GM23338 (cell line): ENCODE measurements around the gene RPIA.
A peak's percentile ranks its signal among the peaks of the same experiment; 100 is the strongest.

ENCODE experiments used
- CREB1 ChIP-seq: fragments of 250-450 bp; sonication (Bioruptor Pico); IDR thresholded peaks from 2 replicates; pipeline ENCODE4 v1.5.0; 2020; ENCODE audit warnings: low read depth, mild to moderate bottlenecking, moderate library complexity
- EZH2 ChIP-seq: fragments of 200-600 bp; sonication (generic); IDR thresholded peaks from one replicate; pipeline ENCODE4 v1.8.0; 2017; ENCODE audit warnings: antibody characterized with exemption, mild to moderate bottlenecking, low read depth; ENCODE audit not compliant: unreplicated experiment
- NANOG ChIP-seq: IDR thresholded peaks from 2 replicates; pipeline ENCODE4 v1.6.1; 2016; ENCODE audit warnings: antibody characterized with exemption, borderline replicate concordance
- POLR2AphosphoS5 ChIP-seq: IDR thresholded peaks from 2 replicates; pipeline ENCODE4 v1.6.1; 2016; ENCODE audit warnings: antibody characterized with exemption, low read depth
- TF ChIP-seq, protein P1 (sequence below), 2 experiments: fragments of 200-600 bp in 1 of 2; sonication (generic) in 1 of 2; conservative IDR thresholded peaks; 2 replicates each; pipeline versions ENCODE4 v1.5.1 to v1.6.1; 2016 to 2017; ENCODE audit warnings: antibody characterized with exemption in 2 of 2, low read depth in 2 of 2, mild to moderate bottlenecking in 2 of 2, moderate library complexity in 1 of 2

DNA sequence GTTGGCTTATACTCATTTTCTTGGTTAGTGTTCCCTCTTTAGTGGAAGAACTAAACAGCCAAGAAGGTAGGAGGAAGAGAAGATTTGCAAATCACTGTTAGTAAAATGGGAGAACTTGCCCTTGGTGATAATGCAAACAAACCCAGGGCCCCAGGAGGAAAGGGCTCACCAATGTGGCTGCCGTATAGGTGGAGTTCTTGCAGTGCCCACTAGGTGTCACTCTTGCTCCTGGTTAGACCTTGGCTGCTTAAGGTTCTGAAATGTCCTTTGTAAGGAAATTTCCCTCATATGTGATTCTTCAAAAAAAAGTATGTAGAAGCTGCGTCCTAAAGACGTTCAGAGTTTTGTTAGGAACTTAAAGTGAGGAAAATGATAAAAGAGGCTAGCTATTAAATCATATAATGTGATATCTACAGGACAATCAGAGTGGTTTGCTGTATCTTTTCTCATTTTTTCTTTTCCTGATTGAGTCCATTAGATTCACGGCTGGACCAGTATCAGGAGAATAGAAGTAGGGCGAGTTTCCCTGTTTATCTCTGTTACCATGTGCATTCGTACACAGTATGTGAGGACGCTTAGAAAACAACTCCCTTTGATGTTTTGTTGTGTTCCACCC is 48.6 kb downstream of the RPIA start:
- TF ChIP-seq EZH2 (no peak), POLR2AphosphoS5 (no peak), CREB1 (CRISPR knock-in tag) (no peak), NANOG (no peak)
- TF ChIP-seq, protein P1, sequence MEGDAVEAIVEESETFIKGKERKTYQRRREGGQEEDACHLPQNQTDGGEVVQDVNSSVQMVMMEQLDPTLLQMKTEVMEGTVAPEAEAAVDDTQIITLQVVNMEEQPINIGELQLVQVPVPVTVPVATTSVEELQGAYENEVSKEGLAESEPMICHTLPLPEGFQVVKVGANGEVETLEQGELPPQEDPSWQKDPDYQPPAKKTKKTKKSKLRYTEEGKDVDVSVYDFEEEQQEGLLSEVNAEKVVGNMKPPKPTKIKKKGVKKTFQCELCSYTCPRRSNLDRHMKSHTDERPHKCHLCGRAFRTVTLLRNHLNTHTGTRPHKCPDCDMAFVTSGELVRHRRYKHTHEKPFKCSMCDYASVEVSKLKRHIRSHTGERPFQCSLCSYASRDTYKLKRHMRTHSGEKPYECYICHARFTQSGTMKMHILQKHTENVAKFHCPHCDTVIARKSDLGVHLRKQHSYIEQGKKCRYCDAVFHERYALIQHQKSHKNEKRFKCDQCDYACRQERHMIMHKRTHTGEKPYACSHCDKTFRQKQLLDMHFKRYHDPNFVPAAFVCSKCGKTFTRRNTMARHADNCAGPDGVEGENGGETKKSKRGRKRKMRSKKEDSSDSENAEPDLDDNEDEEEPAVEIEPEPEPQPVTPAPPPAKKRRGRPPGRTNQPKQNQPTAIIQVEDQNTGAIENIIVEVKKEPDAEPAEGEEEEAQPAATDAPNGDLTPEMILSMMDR (conservative IDR thresholded peaks at IDR 0.05; ENCODE audit: low read depth in 2 of 2): peak; percentile 91 to 93
